ENCODE measurements around the gene CTSL.
"Not testable (repeated sequence)": the region's sequence is repeated elsewhere in the genome, so short reads cannot be mapped to it uniquely, and the experiment has no call there.

The CTSL gene

DNA sequence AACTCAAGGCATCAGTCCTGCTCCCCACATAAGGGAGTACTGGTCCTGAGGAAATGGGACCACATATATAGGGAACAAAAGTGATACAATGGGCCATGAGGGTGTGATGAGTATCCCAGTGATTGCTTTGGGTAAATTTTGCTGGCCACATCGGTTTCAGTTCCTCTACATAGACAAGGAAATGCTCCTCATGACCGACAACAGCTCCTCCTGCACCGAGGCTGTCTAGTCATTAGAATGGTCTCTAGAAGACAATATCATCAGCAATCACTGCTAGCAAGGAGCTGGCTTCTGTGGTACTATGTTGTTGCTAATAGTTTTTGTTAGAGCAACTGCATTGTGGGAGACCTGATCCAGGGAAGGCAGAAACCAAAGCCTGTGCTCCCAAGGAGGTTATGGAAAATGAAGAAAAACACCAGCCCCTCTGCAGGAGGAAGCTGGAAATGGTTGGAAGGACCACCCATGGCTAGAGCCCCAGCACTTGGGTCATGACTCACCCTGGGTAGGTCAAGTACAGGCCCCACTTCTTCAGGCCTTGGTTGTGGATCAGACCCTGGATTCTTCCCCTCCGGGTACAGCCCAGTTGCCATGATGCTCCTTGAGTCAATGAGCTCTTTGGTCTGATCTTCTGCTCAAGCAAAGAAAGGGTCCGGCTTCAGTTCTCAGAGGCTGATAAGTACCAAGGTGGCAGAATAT, 3.4 kb upstream of the CTSL start:
- DNase-seq, result no peak

- no peak for DNase-seq
Measured at GRCh38 chr9:87725356-87725899, 491 bp upstream of the CTSL start.

DNA sequence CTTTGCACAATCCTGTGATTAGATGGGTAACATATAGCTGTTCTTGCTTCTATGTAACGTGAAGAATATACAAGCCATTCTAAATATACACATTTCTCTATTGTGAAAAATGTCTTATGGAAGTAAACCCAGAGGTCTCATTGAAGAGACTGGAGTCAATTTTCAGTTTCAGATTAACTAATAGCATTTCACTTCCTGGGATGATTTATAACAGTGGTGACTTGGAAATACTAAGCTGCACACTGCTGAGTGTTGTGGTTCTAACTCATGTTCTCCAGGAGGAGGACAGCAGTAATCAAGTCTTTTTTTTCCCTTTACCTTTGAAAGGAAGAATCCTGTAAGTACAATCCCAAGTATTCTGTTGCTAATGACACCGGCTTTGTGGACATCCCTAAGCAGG, 3.3 kb downstream of the CTSL start:
- no peak for DNase-seq

GRCh38 chr9:87731321-87731720, 5.4 kb downstream of the CTSL start:
- DNase-seq, result no peak

DNA sequence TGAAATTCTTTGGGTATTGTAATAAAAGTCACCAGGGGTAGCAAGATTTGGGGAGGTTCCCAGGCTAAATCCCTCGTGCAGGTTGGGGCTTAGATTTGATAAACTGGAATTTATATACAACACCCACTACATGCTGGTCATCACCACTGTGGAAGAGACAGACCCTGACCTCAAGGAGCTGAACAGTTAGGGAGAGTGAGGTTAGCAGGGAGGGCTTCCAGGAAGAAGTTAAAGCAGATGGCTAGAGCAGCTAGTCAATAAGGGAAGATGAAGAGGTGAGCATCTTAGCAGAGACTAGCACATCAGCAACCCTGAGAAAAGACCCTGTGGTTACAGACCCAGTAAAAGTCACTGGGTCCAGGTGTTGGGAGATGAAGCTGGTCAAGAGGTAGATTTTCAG, 6.4 kb downstream of the CTSL start:
- DNase-seq, result no peak

- DNase-seq, result no peak
Measured at GRCh38 chr9:87732756-87733155, 6.8 kb downstream of the CTSL start.

GRCh38 chr9:87733273-87734052, 7.5 kb downstream of the CTSL start:
- DNase-seq, result no peak

DNA sequence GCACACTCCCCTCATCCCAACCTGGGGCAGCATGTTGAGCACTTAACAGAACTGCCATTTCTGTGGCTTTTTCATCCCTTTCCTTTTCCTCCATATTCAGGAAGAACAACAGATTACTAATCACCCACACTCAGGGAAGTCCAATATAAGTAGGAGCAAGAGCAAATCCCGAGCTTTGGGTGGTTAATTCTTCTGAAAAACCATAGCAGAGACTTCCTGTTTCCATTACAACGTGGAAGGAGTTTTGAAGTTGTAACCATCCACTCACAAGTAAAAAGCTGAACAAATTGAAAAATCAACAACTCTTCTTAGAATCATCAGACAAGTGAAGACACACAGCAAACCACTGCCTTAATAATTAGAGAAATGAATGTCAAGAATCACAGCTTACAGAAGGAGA, 8.2 kb downstream of the CTSL start:
- no peak for DNase-seq

GRCh38 chr9:87739546-87739945, 13.6 kb downstream of the CTSL start:
- no peak for DNase-seq

DNA sequence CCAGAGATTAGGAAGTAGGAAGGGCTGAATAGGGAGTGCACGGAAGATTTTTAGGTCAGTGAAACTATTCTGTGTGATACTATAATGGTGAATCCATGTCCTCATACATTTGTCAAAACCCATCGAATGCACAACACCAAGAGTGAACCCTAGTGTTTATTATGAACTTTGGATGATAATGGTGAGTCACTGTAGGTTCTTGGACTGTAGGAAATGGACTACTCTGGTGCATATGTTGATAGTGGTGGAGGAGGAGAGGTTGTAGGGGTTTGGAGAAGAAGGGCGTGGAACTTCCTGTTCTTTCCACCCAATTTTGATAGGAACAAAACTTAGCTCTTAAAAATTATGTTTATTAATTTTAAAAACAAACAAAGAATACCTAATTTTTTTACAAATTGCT, 14.3 kb downstream of the CTSL start:
- DNase-seq, result no peak

DNA sequence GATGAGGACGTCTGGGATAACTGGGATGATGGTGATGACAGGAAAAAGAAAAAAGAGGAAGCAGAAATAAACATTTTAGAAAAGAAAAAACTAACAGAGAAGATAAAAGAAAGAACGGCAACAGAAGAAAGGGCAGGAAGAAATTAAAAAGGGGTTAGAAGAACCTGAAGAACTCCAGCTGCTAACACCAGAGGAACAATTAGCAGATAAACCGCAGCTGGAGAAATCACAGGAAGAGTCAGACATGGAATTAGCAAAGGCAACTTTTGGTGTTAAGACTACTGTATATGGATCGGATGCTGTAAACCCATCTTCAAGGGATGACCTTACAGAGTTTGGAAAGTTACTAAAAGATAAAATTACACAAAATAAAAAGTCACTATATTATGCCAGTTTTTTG, 15.4 kb downstream of the CTSL start:
- DNase-seq, result no peak

DNA sequence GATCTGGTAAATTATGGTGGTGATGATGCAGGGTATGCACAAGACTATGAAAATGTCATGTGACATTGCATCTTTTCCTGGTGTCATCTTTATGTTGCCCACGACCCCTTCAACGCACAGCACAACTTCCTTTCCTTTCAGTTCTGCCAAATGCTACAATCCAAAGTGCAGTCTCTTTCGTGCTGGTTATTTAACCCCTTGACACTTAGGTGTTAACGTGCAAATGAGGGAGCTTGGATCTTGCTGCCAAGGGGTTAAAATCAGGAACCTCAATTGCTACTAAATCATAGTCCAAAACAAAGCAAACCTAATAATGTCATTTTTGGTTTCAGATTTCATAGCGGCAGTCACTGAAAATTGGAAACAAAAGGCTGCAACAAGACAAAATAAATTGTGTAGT, 16.0 kb downstream of the CTSL start:
- no peak for DNase-seq

GRCh38 chr9:87742813-87743428, 17.0 kb downstream of the CTSL start:
- no peak for DNase-seq

DNA sequence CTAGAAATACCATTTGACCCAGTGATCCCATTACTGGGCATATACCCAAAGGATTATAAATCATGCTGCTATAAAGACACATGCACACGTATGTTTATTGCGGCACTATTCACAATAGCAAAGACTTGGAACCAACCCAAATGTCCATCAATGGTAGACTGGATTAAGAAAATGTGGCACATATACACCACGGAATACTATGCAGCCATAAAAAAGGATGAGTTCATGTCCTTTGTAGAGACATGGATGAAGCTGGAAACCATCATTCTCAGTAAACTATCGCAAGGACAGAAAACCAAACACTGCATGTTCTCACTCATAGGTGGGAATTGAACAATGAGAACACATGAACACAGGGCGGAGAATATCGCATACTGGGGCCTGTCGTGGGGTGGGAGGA, 18.3 kb downstream of the CTSL start:
- DNase-seq, result not testable (repeated sequence)

DNA sequence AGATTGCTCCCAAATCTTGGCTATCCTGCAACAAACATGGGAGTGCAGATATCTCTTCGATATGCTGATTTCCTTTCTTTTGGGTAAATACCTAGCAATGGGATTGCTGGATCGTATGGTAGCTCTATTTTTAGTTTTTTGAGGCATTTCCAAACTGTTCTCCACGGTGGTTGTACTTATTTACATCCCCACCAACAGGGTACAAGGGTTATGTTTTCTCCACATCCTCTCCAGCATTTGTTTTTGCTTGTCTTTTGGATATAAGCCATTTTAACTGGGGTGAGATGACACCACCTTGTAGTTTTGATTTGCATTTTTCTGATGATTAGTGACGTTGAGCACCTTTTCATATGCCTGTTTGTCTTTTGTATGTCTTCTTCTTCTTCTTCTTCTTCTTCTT, 20.3 kb downstream of the CTSL start:
- DNase-seq, result no peak

- no peak for DNase-seq
Measured at GRCh38 chr9:87748881-87749280, 23.0 kb downstream of the CTSL start.

- no peak for DNase-seq
Measured at GRCh38 chr9:87749335-87750035, 23.6 kb downstream of the CTSL start.

GRCh38 chr9:87750726-87751125, 24.8 kb downstream of the CTSL start:
- DNase-seq, result no peak

GRCh38 chr9:87751423-87751822, 25.5 kb downstream of the CTSL start:
- no peak for DNase-seq

GRCh38 chr9:87751868-87752267, 25.9 kb downstream of the CTSL start:
- no peak for DNase-seq

- DNase-seq, result no peak
Measured at GRCh38 chr9:87753313-87753712, 27.4 kb downstream of the CTSL start.

DNA sequence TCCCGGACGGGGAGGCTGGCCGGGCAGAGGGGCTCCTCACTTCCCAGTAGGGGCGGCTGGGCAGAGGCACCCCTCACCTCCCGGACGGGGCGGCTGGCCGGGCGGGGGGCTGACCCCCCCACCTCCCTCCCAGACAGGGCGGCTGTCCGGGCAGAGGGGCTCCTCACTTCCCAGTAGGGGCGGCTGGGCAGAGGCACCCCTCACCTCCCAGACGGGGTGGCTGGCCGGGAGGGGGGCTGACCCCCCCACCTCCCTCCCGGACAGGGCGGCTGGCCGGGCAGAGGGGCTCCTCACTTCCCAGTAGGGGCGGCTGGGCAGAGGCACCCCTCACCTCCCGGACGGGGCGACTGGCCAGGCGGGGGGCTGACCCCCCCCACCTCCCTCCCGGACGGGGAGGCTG, 32.4 kb downstream of the CTSL start:
- DNase-seq, result not testable (repeated sequence)

GRCh38 chr9:87759980-87760379, 34.1 kb downstream of the CTSL start:
- not testable (repeated sequence) for DNase-seq
